ENCODE measurements around the gene ARHGAP26. TPM values are rescaled to one million over a fixed set of nuclear protein-coding genes. Genes with fewer than 3 reads are reported as not detected.

The ARHGAP26 gene
- total and polyA plus RNA-seq, 2 of the 4 experiments (the other 2 are of a cell fraction), result 0.54 to 0.56 TPM

- no peak for TF ChIP-seq USF2 (IDR thresholded peaks at IDR 0.05; ENCODE audit: low read depth, low read length)
- no peak for TF ChIP-seq SMC3 (IDR thresholded peaks at IDR 0.05; ENCODE audit: low read depth, low read length)
- no peak; the same call in 1 of the 2 replicates for TF ChIP-seq NFE2L2 (IDR thresholded peaks at IDR 0.05; ENCODE audit: low read depth, low read length)
- peak; percentile 67 for TF ChIP-seq CEBPB (IDR thresholded peaks at IDR 0.05; ENCODE audit: low read depth, low read length)
- TF ChIP-seq RFX5 (IDR thresholded peaks at IDR 0.05; ENCODE audit: low read depth, low read length), result no peak
Measured at GRCh38 chr5:143245929-143246561, 475.9 kb downstream of the ARHGAP26 start (continued).
